H1 (cell line): Measurements from ENCODE around the gene ZNF765. TPM values are rescaled to one million over a fixed set of nuclear protein-coding genes. Genes with fewer than 3 reads are reported as not detected.

Experiments
- CTCF ChIA-PET: fragments of 300-600 bp; sonication (Branson Sonifier 250); formaldehyde crosslinking; loops from one replicate; lab custom pipeline; 2021; ENCODE audit not compliant: partially characterized antibody; lab: Charles Lee
- POLR2A ChIA-PET: fragments of 300-600 bp; sonication (Branson Sonifier 250); formaldehyde crosslinking; loops from one replicate; lab custom pipeline; 2021; ENCODE audit warnings: inconsistent platforms; ENCODE audit not compliant: partially characterized antibody; lab: Charles Lee
- DNase-seq, 2 experiments: peaks; one replicate each; pipeline versions ENCODE4 v3.0.0 to v3.0.0-alpha.2; 2010 to 2022; ENCODE audit warnings: low spot score in 2 of 2, low read depth in 1 of 2, mixed read lengths in 1 of 2
- FAIRE-seq: peaks from 2 replicates; lab custom pipeline; 2011; peaks lifted over from hg19 to GRCh38; lab: Jason Lieb, UNC
- H2AFZ ChIP-seq: 2 replicates; pipeline ENCODE4 v1.8.1; 2012; ENCODE audit warnings: low read length, inconsistent platforms
- H2AK5ac ChIP-seq: 2 replicates; pipeline ENCODE4 v1.6.1; 2013; ENCODE audit warnings: low read depth, low read length
- H2BK120ac ChIP-seq: replicated peaks from 2 replicates; pipeline ENCODE3; 2013; ENCODE audit warnings: low read depth, low read length, inconsistent platforms
- H2BK12ac ChIP-seq: 2 replicates; pipeline ENCODE4 v1.6.1; 2013; ENCODE audit warnings: low read depth, low read length
- H2BK15ac ChIP-seq: 2 replicates; pipeline ENCODE4 v1.6.1; 2013; ENCODE audit warnings: low read length
- H2BK20ac ChIP-seq: 2 replicates; pipeline ENCODE4 v1.6.1; 2013; ENCODE audit warnings: low read length
- H2BK5ac ChIP-seq: 2 replicates; pipeline ENCODE4 v1.6.1; 2013; ENCODE audit warnings: low read depth, low read length
- H3K14ac ChIP-seq: 2 replicates; pipeline ENCODE4 v1.6.1; 2013; ENCODE audit warnings: inconsistent platforms; ENCODE audit not compliant: insufficient read length
- H3K18ac ChIP-seq: 2 replicates; pipeline ENCODE4 v1.6.1; 2013; ENCODE audit warnings: low read length; ENCODE audit errors: extremely low read depth
- H3K23ac ChIP-seq: 2 replicates; pipeline ENCODE4 v1.6.1; 2013; ENCODE audit warnings: inconsistent platforms; ENCODE audit not compliant: insufficient read length
- H3K23me2 ChIP-seq: 2 replicates; pipeline ENCODE4 v1.6.1; 2013; ENCODE audit warnings: low read depth, low read length
- H3K27ac ChIP-seq: 2 replicates; pipeline ENCODE4 v1.6.1; 2011; ENCODE audit warnings: low read depth, low read length, inconsistent platforms
- H3K27me3 ChIP-seq, 4 experiments: replicated peaks in 1 of 4; 1 replicate in 1 of 4; 2 replicates in 3 of 4; pipeline versions ENCODE4 v1.6.1 to v1.8.1; 2011 to 2013; ENCODE audit warnings: low read length in 3 of 4, mild to moderate bottlenecking in 3 of 4, inconsistent platforms in 2 of 4, mixed read lengths in 2 of 4, moderate library complexity in 1 of 4; ENCODE audit not compliant: control insufficient read depth in 3 of 4, insufficient read depth in 3 of 4; ENCODE audit errors: extremely low read depth in 1 of 4
- H3K36me3 ChIP-seq, 4 experiments: 2 replicates each; pipeline versions ENCODE4 v1.6.1 to v1.8.1; 2011 to 2013; ENCODE audit warnings: mild to moderate bottlenecking in 4 of 4, low read length in 3 of 4, moderate library complexity in 2 of 4, control low read depth in 1 of 4, inconsistent platforms in 1 of 4; ENCODE audit not compliant: insufficient read depth in 4 of 4, control insufficient read depth in 2 of 4
- H3K4ac ChIP-seq: replicated peaks from 2 replicates; pipeline ENCODE3; 2013; ENCODE audit warnings: low read length, low read depth, mixed read lengths, inconsistent platforms; ENCODE audit not compliant: insufficient read length
- H3K4me1 ChIP-seq, 4 experiments: replicated peaks in 1 of 4; 1 replicate in 1 of 4; 2 replicates in 3 of 4; pipeline versions ENCODE4 v1.6.1 to v1.8.1; 2011 to 2013; ENCODE audit warnings: low read length in 3 of 4, inconsistent platforms in 2 of 4, mixed read lengths in 1 of 4; ENCODE audit not compliant: insufficient read depth in 4 of 4, control insufficient read depth in 3 of 4
- H3K4me2 ChIP-seq, 2 experiments: 2 replicates each; pipeline versions ENCODE4 v1.6.1 to v1.8.1; 2011 to 2013; ENCODE audit warnings: low read depth in 2 of 2, low read length in 2 of 2, control low read depth in 1 of 2, inconsistent platforms in 1 of 2, mild to moderate bottlenecking in 1 of 2; ENCODE audit not compliant: insufficient read depth in 1 of 2
- H3K4me3 ChIP-seq, 4 experiments: fragments of 200-600, 300-600 bp in 1 of 4; sonication (generic), shearing (Covaris generic), sonication (Bioruptor Twin) in 1 of 4; 2 replicates each; pipeline versions ENCODE4 v1.5.1 to v1.8.1; 2011 to 2016; ENCODE audit warnings: low read length in 4 of 4, low read depth in 3 of 4, control low read depth in 2 of 4, inconsistent platforms in 2 of 4, mild to moderate bottlenecking in 2 of 4, mixed read lengths in 1 of 4, moderate library complexity in 1 of 4; ENCODE audit not compliant: insufficient read depth in 2 of 4; ENCODE audit errors: extremely low read depth in 1 of 4
- H3K56ac ChIP-seq: replicated peaks from 2 replicates; pipeline ENCODE3; 2013; ENCODE audit warnings: low read depth, mild to moderate bottlenecking, mixed read lengths, low read length, inconsistent platforms; ENCODE audit not compliant: insufficient read length
- H3K79me1 ChIP-seq: 2 replicates; pipeline ENCODE4 v1.6.1; 2013; ENCODE audit warnings: low read depth, low read length, control low read depth
- H3K79me2 ChIP-seq, 2 experiments: 2 replicates each; pipeline versions ENCODE4 v1.6.1 to v1.8.1; 2012 to 2013; ENCODE audit warnings: low read length in 2 of 2, mild to moderate bottlenecking in 2 of 2, inconsistent platforms in 1 of 2; ENCODE audit not compliant: insufficient read depth in 2 of 2, control insufficient read depth in 1 of 2
- H3K9ac ChIP-seq, 4 experiments: replicated peaks in 1 of 4; 1 replicate in 1 of 4; 2 replicates in 3 of 4; pipeline versions ENCODE4 v1.6.1 to v1.8.1; 2011 to 2013; ENCODE audit warnings: low read depth in 3 of 4, low read length in 3 of 4, control low read depth in 2 of 4, mild to moderate bottlenecking in 2 of 4, moderate library complexity in 2 of 4, inconsistent platforms in 1 of 4; ENCODE audit errors: extremely low read depth in 1 of 4
- H3K9me3 ChIP-seq, 2 experiments: 2 replicates each; pipeline versions ENCODE4 v1.6.1 to v1.8.1; 2012 to 2013; ENCODE audit warnings: mild to moderate bottlenecking in 2 of 2, moderate library complexity in 2 of 2, control low read depth in 1 of 2, inconsistent platforms in 1 of 2, low read depth in 1 of 2, low read length in 1 of 2, mixed read lengths in 1 of 2; ENCODE audit not compliant: insufficient read depth in 2 of 2
- H4K20me1 ChIP-seq, 2 experiments: replicated peaks in 1 of 2; 2 replicates each; pipeline versions ENCODE3 to v1.8.1; 2011 to 2013; ENCODE audit warnings: inconsistent platforms in 2 of 2, low read length in 2 of 2, mild to moderate bottlenecking in 1 of 2; ENCODE audit not compliant: insufficient read depth in 2 of 2, control insufficient read depth in 1 of 2
- H4K5ac ChIP-seq: 2 replicates; pipeline ENCODE4 v1.6.1; 2013; ENCODE audit warnings: low read length, low read depth, mixed read lengths, inconsistent platforms; ENCODE audit not compliant: insufficient read length
- H4K8ac ChIP-seq: 2 replicates; pipeline ENCODE4 v1.8.0; 2013; ENCODE audit warnings: mild to moderate bottlenecking, moderate library complexity, low read length, inconsistent platforms; ENCODE audit not compliant: insufficient read depth; ENCODE audit errors: extremely low read depth
- H4K91ac ChIP-seq: replicated peaks from 2 replicates; pipeline ENCODE3; 2013; ENCODE audit warnings: low read length, mixed read lengths, inconsistent platforms; ENCODE audit not compliant: insufficient read length
- BACH1 ChIP-seq: IDR thresholded peaks from 2 replicates; pipeline ENCODE4 v1.6.1; 2012; ENCODE audit warnings: low read length, improper control_type of control experiment
- CHD2 ChIP-seq: IDR thresholded peaks from 2 replicates; pipeline ENCODE4 v1.6.1; 2012; ENCODE audit warnings: low read length, improper control_type of control experiment
- CTCF ChIP-seq, 3 experiments: IDR thresholded peaks; 1 replicate in 2 of 3; 2 replicates in 1 of 3; pipeline versions ENCODE4 v1.5.1 to v1.6.1; 2011; ENCODE audit warnings: low read length in 3 of 3, mild to moderate bottlenecking in 3 of 3, inconsistent platforms in 2 of 3, low read depth in 1 of 3, moderate library complexity in 1 of 3; ENCODE audit not compliant: insufficient read depth in 1 of 3; ENCODE audit errors: control extremely low read depth in 1 of 3
- EP300 ChIP-seq, 2 experiments: IDR thresholded peaks; 1 replicate in 1 of 2; 2 replicates in 1 of 2; pipeline ENCODE4 v1.6.1; 2011 to 2012; ENCODE audit warnings: low read depth in 2 of 2, low read length in 2 of 2, mild to moderate bottlenecking in 2 of 2, borderline replicate concordance in 1 of 2, inconsistent platforms in 1 of 2, moderate library complexity in 1 of 2
- EZH2 ChIP-seq: fragments of 200-600 bp; sonication (generic); IDR thresholded peaks from 2 replicates; pipeline ENCODE4 v1.7.1; 2012; ENCODE audit warnings: low read depth, mild to moderate bottlenecking, moderate library complexity, low read length, inconsistent platforms; ENCODE audit not compliant: severe bottlenecking
- RNF2 ChIP-seq: fragments of 200-900, 300-1000 bp; sonication (generic); IDR thresholded peaks from 2 replicates; pipeline ENCODE4 v1.7.1; 2016; ENCODE audit warnings: borderline replicate concordance, low read depth, mild to moderate bottlenecking, antibody characterized with exemption, low read length; ENCODE audit not compliant: poor library complexity, severe bottlenecking; ENCODE audit errors: missing control alignments
- RXRA ChIP-seq: IDR thresholded peaks from 2 replicates; pipeline ENCODE4 v1.6.1; 2011; ENCODE audit warnings: low read depth, mild to moderate bottlenecking, low read length, moderate library complexity; ENCODE audit not compliant: insufficient read depth
- SAP30 ChIP-seq: fragments of 300-600 bp; sonication (generic); IDR thresholded peaks from 2 replicates; pipeline ENCODE4 v1.7.1; 2012; ENCODE audit warnings: low read length, moderate library complexity, mild to moderate bottlenecking, inconsistent platforms; ENCODE audit not compliant: insufficient read depth, insufficient replicate concordance
- SIN3A ChIP-seq, 2 experiments: IDR thresholded peaks in 1 of 2; conservative IDR thresholded peaks in 1 of 2; 2 replicates each; pipeline ENCODE4 v1.6.1; 2011 to 2012; ENCODE audit warnings: low read length in 2 of 2, improper control_type of control experiment in 1 of 2, low read depth in 1 of 2, mild to moderate bottlenecking in 1 of 2
- WGBS, 2 experiments: shearing (Covaris generic) in 1 of 2; methylation state at CpG; one replicate each; pipeline versions ENCODE4 v1.1.6 to v1.1.7; 2013 to 2015; ENCODE audit warnings: low lambda C conversion rate in 2 of 2, mixed read lengths in 2 of 2, inconsistent platforms in 1 of 2, low coverage in 1 of 2, missing lambda C conversion rate in 1 of 2; ENCODE audit not compliant: insufficient replicate concordance in 2 of 2, insufficient coverage in 1 of 2, insufficient read length in 1 of 2; ENCODE audit errors: extremely low coverage in 1 of 2, missing lambda C conversion rate in 1 of 2; 5-methylcytosine and 5-hydroxymethylcytosine counted together
- polyA plus RNA-seq, 7 experiments: library from polyadenylated mRNA; depleted of rRNA in 3 of 7; stranded (reverse) in 5 of 7; unstranded in 2 of 7; fragments of >200 nt in 5 of 7; fragments of 200-250 nt in 2 of 7; gene quantifications; 1 replicate in 5 of 7; 2 replicates in 1 of 7; 4 replicates in 1 of 7; pipeline versions ENCODE4 v1.2.1 to v1.2.3, GENCODE V29; 2011 to 2013; ENCODE audit warnings: missing spikeins in 2 of 7, mixed read lengths in 2 of 7
- total RNA-seq: library from RNA; stranded (reverse); fragmentation: NEBNext Ultra II Directional; extraction: Animal tissue kit (Norgen Biotek cat#: 25700); gene quantifications from 2 replicates; pipeline ENCODE4 v1.2.1, GENCODE V29; 2021

ZNF765 gene
- total and polyA plus RNA-seq, 2 of the 8 experiments (the other 6 are each of a cell fraction or from before 2014, with no cell fraction given): 4.5 to 22.3 TPM

- H3K27ac ChIP-seq: no peak overlapping the region
- ChIA-PET POLR2A (no interaction called here), CTCF (interaction anchor here (0.7 to 1.1 kb wide), 4 partner anchors 11 to 179 kb away, joined by 3 read pairs; no protein-coding TSS in a partner anchor)
Measured at GRCh38 chr19:53374743-53375142, 20.2 kb upstream of the ZNF765 start.

More at GRCh38 chr19:53374743-53375142, 20.2 kb upstream of the ZNF765 start:
- Histone ChIP-seq H3K14ac (no peak overlapping the region), H3K56ac (no peak overlapping the region), H3K4me1 (peaks cover 0 to 2% (median 0%) of the 10 kb centered on the region in 4 experiments; a peak in 2 of 7 replicates), H3K23ac (no peak overlapping the region), H2BK15ac (no peak overlapping the region), H3K4me3 (no peak overlapping the region), H3K36me3 (peaks cover 4 to 50% (median 28%) of the 10 kb centered on the region in 4 experiments; a peak in 7 of 8 replicates)
- TF ChIP-seq CTCF (IDR thresholded peaks at IDR 0.05; ENCODE audit: control extremely low read depth in 1 of 3, insufficient read depth in 1 of 3, low read depth in 1 of 3, low read length in 3 of 3): no peak
- no peak for TF ChIP-seq EP300 (IDR thresholded peaks at IDR 0.05; ENCODE audit: borderline replicate concordance in 1 of 2, low read depth in 2 of 2, low read length in 2 of 2)
- TF ChIP-seq BACH1: no peak
- no peak for TF ChIP-seq CHD2
- TF ChIP-seq EZH2: no peak
- no peak for TF ChIP-seq RXRA
- TF ChIP-seq SIN3A (conservative IDR thresholded peaks at IDR 0.05 in 1 of 2, IDR thresholded peaks at IDR 0.05 in 1 of 2; ENCODE audit: low read depth in 1 of 2, low read length in 2 of 2): no peak
- TF ChIP-seq RNF2: no peak
- no peak for TF ChIP-seq SAP30
- TF ChIP-seq, all 59 proteins: peak for 0
- Histone ChIP-seq H4K20me1 (no peaks in the 10 kb centered on the region), H4K91ac (peak overlapping the region; percentile 65), H3K9me3 (no peaks in the 10 kb centered on the region), H2BK20ac (no peak overlapping the region), H3K4me2 (no peak overlapping the region), H3K27me3 (no peaks in the 10 kb centered on the region), H3K79me2 (peaks cover 0 to 11% of the 10 kb centered on the region in 2 experiments; a peak in 1 of 4 replicates), H2AK5ac (0 out of 2 replicates have a peak overlapping the region, but pooled peaks have one; percentile 53), H3K79me1 (no peaks in the 10 kb centered on the region; the same call in 1 of the 2 replicates), H2BK120ac (no peak overlapping the region), H2AFZ (no peak overlapping the region), H2BK12ac (peak overlapping the region; percentile 55; the same call in 1 of the 2 replicates), H3K4ac (no peak overlapping the region), H4K5ac (no peak overlapping the region), H3K9ac (no peak overlapping the region), H4K8ac (no peak overlapping the region), H3K23me2 (no peaks in the 10 kb centered on the region), H3K18ac (0 out of 2 replicates have a peak overlapping the region, but pooled peaks have one; percentile 0), H2BK5ac (peak overlapping the region; percentile 68; the same call in 1 of the 2 replicates)
- no peak for FAIRE-seq
- 92% methylated on average over 1 of the region's 1 CpG; no CpG with 5 or more reads in 1 of the 2 experiments for WGBS, 2 experiments
- DNase-seq: no peak
